ENCODE results near the gene FKBP14. TPM values are rescaled to one million over a fixed set of nuclear protein-coding genes. Genes with fewer than 3 reads are reported as not detected.
A peak's percentile ranks its signal among the peaks of the same experiment; 100 is the strongest.

Gene FKBP14
- total RNA-seq, 3 donors from 2014 or later (not counting 1 experiment from before 2014, with no cell fraction given): 11.1 to 13.4 (median 11.9) TPM

DNA sequence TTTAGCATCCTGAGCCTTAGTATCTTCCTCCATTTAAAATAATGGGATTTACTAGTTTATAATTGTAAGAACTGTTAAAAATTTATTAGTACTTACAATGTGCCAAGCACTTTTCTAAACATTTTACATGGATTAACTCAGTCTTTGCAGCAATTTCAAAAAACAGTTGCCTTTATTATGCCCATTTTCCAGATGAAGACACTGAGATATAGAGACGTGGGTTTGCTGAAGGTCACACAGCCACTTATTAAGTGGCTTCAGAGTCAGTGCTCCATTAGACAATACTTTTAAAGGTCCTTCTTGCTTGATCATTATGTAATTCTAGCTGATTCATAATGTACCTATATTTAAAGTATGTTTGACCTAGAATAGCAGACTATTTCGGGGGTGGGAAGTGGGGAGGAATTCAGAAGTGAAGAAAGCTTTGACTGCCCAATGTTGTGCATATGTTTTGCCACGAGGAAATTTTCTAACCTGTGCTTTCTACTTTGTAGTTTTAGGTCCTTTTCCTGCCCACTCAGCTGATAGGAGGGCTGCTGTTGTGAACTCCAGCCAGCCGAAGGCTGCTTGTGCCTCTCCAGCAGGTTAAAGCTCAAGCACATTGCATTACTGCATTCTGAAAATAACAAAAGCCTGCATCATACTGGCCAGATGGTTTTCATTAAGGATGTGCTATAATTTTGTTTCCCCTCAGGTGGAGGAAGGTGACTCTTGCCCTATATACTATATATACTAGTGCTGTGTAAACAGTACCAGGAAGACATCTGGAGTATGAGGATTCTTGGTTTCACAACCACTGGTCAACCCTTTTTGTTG lies 6.0 kb upstream of the FKBP14 start:
- no peak for DNase-seq
- Mint-ChIP-seq H3K9me3 (no peaks in the 10 kb centered on the region), H3K27ac (no peak overlapping the region), H3K27me3 (ENCODE audit: low read depth in 2 of 2) (no peaks in the 10 kb centered on the region), H3K36me3 (no peaks in the 10 kb centered on the region), H3K4me3 (no peak overlapping the region), H3K4me1 (peaks cover 6% of the 10 kb centered on the region in 2 donors)
- no peaks in the 10 kb centered on the region for H3K9me3 ChIP-seq (ENCODE audit: control insufficient read depth, insufficient read depth, low read length)
- intact Hi-C loops (cut with micrococcal nuclease): no loop called here
- no peaks in the 10 kb centered on the region for H3K36me3 ChIP-seq (ENCODE audit: control insufficient read depth, insufficient read depth, low read length)
- H3K4me1 ChIP-seq (ENCODE audit: control insufficient read depth, insufficient read depth, low read length): peaks cover 7% of the 10 kb centered on the region
- 69% methylated on average over 4 of the region's 4 CpGs for WGBS (ENCODE audit: insufficient coverage)
- H3K27me3 ChIP-seq (ENCODE audit: control insufficient read depth, insufficient read depth, low read length): no peaks in the 10 kb centered on the region
- no peak overlapping the region for H3K4me3 ChIP-seq (ENCODE audit: low read length)
- TF ChIP-seq, protein P1, sequence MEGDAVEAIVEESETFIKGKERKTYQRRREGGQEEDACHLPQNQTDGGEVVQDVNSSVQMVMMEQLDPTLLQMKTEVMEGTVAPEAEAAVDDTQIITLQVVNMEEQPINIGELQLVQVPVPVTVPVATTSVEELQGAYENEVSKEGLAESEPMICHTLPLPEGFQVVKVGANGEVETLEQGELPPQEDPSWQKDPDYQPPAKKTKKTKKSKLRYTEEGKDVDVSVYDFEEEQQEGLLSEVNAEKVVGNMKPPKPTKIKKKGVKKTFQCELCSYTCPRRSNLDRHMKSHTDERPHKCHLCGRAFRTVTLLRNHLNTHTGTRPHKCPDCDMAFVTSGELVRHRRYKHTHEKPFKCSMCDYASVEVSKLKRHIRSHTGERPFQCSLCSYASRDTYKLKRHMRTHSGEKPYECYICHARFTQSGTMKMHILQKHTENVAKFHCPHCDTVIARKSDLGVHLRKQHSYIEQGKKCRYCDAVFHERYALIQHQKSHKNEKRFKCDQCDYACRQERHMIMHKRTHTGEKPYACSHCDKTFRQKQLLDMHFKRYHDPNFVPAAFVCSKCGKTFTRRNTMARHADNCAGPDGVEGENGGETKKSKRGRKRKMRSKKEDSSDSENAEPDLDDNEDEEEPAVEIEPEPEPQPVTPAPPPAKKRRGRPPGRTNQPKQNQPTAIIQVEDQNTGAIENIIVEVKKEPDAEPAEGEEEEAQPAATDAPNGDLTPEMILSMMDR (IDR thresholded peaks at IDR 0.05): no peak
- no peak for ATAC-seq
- no peak overlapping the region for H3K27ac ChIP-seq (ENCODE audit: low read length)

DNA sequence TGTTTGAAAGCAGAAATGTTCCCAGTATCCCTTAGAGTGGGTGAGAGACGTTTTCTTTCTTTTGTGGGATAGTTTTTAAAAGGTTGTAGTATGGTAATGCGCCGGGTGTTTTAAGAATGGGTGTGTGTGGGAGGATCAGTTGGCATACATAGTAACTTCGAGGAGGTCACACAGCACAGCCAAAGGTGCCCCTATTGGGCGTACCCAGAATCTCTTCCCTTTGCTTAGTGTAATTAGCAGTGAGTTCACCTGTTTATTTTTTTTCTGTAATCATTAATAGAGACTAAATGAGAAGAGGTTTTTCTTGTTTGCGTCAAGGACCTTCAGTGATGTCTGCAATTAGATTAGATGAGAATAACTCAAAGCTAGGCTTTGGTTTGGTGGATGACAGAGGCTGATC lies 3.2 kb upstream of the FKBP14 start:
- peak in 1 of 2 donors; percentile 41 for DNase-seq

DNA sequence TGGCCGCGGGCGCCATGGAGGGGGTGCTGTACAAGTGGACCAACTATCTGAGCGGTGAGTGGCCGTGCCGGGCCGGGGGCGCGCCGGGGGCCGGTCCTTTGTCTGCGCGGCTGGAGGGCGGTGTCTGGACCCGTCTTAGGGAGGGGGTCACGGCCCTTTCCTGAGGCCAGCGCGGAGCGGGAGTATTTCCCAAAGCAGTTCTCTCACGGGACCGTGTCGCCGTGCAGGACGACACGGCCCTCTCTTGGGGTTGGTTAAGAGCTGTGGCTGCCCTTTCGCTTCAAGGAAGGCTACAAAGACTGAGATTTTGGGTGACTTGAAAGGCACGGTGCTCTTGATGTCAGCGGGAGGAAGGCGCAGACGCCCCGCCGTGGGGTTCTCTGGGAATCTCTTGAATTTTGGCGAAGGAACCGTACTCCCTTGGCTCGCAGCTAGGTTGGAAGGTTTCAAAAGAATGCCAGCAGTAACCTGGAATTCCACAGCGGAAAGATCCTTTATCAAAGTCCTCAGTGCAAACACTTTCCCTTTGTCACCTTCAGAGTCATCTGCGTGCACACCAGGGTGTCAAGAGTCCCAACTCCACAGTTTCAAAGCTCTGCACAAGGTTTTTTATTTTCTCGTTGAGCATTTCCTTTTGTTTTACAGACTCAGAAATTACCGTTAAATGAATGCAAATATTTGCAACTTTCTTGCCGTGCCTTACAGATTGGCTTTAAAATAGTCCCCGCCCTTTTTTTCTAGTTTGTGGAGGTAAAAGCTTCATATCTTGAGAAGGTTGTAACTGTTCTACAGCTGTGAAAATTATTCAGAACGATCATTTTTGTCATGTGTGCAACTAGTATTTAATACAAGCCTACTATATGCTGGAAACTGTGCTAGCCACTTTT lies 2.5 kb upstream of the FKBP14 start:
- H3K27me3 ChIP-seq (ENCODE audit: control insufficient read depth, insufficient read depth, low read length): no peaks in the 10 kb centered on the region
- Mint-ChIP-seq H3K27ac (peak overlapping the region; percentile 72 to 92), H3K27me3 (ENCODE audit: low read depth in 2 of 2) (no peaks in the 10 kb centered on the region), H3K4me3 (no peak overlapping the region), H3K4me1 (peaks cover 33 to 35% of the 10 kb centered on the region in 2 donors), H3K9me3 (no peaks in the 10 kb centered on the region), H3K36me3 (no peaks in the 10 kb centered on the region)
- peak in 1 of 2 donors; percentile 62 for DNase-seq
- peak; percentile 3 to 12 (median 8) for ATAC-seq
- TF ChIP-seq, protein P1 (IDR thresholded peaks at IDR 0.05): no peak
- H3K4me1 ChIP-seq (ENCODE audit: control insufficient read depth, insufficient read depth, low read length): peaks cover 15% of the 10 kb centered on the region
- peak overlapping the region; percentile 88 for H3K4me3 ChIP-seq (ENCODE audit: low read length)
- H3K9me3 ChIP-seq (ENCODE audit: control insufficient read depth, insufficient read depth, low read length): no peaks in the 10 kb centered on the region
- H3K27ac ChIP-seq (ENCODE audit: low read length): peak overlapping the region; percentile 59
- whole genome bisulfite sequencing (ENCODE audit: insufficient coverage): under 1% methylated on average over 41 of the region's 42 CpGs
- intact Hi-C loops (cut with micrococcal nuclease): loop anchor here (10.0 kb wide), 1 partner anchor 476 kb away; the partner anchor contains the start of gene GGCT
- no peaks in the 10 kb centered on the region for H3K36me3 ChIP-seq (ENCODE audit: control insufficient read depth, insufficient read depth, low read length)

More for the DNA sequence above, 3.2 kb upstream of the FKBP14 start:
- TF ChIP-seq, protein P1 (IDR thresholded peaks at IDR 0.05): no peak
- no peaks in the 10 kb centered on the region for H3K9me3 ChIP-seq (ENCODE audit: control insufficient read depth, insufficient read depth, low read length)
- no peak overlapping the region for H3K4me3 ChIP-seq (ENCODE audit: low read length)
- no peaks in the 10 kb centered on the region for H3K27me3 Mint-ChIP-seq (ENCODE audit: low read depth in 2 of 2)
- H3K27me3 ChIP-seq (ENCODE audit: control insufficient read depth, insufficient read depth, low read length): no peaks in the 10 kb centered on the region
- no peak for ATAC-seq
- no peaks in the 10 kb centered on the region for H3K36me3 Mint-ChIP-seq
- peaks cover 15% of the 10 kb centered on the region for H3K4me1 ChIP-seq (ENCODE audit: control insufficient read depth, insufficient read depth, low read length)
- H3K27ac Mint-ChIP-seq: peak overlapping the region; percentile 72 to 92
- 42% methylated on average over 5 of the region's 6 CpGs for WGBS (ENCODE audit: insufficient coverage)
- H3K4me3 Mint-ChIP-seq: no peak overlapping the region
- intact Hi-C loops (cut with micrococcal nuclease): loop anchor here (10.0 kb wide), 1 partner anchor 475 kb away; the partner anchor contains the start of gene GGCT
- H3K36me3 ChIP-seq (ENCODE audit: control insufficient read depth, insufficient read depth, low read length): no peaks in the 10 kb centered on the region
- H3K4me1 Mint-ChIP-seq: peaks cover 31 to 33% of the 10 kb centered on the region in 2 donors
- H3K27ac ChIP-seq (ENCODE audit: low read length): no peak overlapping the region
- no peaks in the 10 kb centered on the region for H3K9me3 Mint-ChIP-seq

Data from natural killer cell (primary cell).